H9 (cell line): ENCODE results near the gene ARHGAP26. TPM values are rescaled to one million over a fixed set of nuclear protein-coding genes. Genes with fewer than 3 reads are reported as not detected.

ENCODE experiments used
- DNase-seq: peaks from one replicate; pipeline ENCODE4 v3.0.0-alpha.2; 2017
- H2AFZ ChIP-seq: one replicate; pipeline ENCODE4 v1.6.1; 2013; ENCODE audit warnings: mild to moderate bottlenecking, low read length, control low read depth, moderate library complexity
- H2AK5ac ChIP-seq: 2 replicates; pipeline ENCODE4 v1.6.1; 2013; ENCODE audit warnings: low read length, control low read depth, mixed read lengths; ENCODE audit not compliant: insufficient read length
- H2BK120ac ChIP-seq: one replicate; pipeline ENCODE4 v1.6.1; 2013; ENCODE audit warnings: low read depth, mild to moderate bottlenecking, low read length, control low read depth, inconsistent platforms; ENCODE audit not compliant: poor library complexity, severe bottlenecking
- H2BK12ac ChIP-seq: 2 replicates; pipeline ENCODE4 v1.6.1; 2013; ENCODE audit warnings: low read length, control low read depth, mixed read lengths, low read depth; ENCODE audit not compliant: insufficient read length
- H2BK15ac ChIP-seq: 2 replicates; pipeline ENCODE4 v1.6.1; 2013; ENCODE audit warnings: low read depth, low read length, control low read depth
- H2BK20ac ChIP-seq: one replicate; pipeline ENCODE4 v1.6.1; 2013; ENCODE audit warnings: low read depth, mild to moderate bottlenecking, low read length, control low read depth, inconsistent platforms; ENCODE audit not compliant: poor library complexity, severe bottlenecking
- H2BK5ac ChIP-seq: 2 replicates; pipeline ENCODE4 v1.6.1; 2013; ENCODE audit warnings: low read length, control low read depth, mixed read lengths; ENCODE audit not compliant: insufficient read length
- H3K14ac ChIP-seq: 2 replicates; pipeline ENCODE4 v1.6.1; 2013; ENCODE audit warnings: low read length, control low read depth; ENCODE audit not compliant: insufficient read depth
- H3K18ac ChIP-seq: 2 replicates; pipeline ENCODE4 v1.6.1; 2013; ENCODE audit warnings: low read depth, mild to moderate bottlenecking, mixed read lengths, low read length, control low read depth; ENCODE audit not compliant: insufficient read length
- H3K23ac ChIP-seq: 2 replicates; pipeline ENCODE4 v1.6.1; 2013; ENCODE audit warnings: low read length, control low read depth, mixed read lengths, low read depth; ENCODE audit not compliant: insufficient read length
- H3K23me2 ChIP-seq: 2 replicates; pipeline ENCODE4 v1.6.1; 2013; ENCODE audit warnings: low read depth, mild to moderate bottlenecking, mixed read lengths, low read length, control low read depth; ENCODE audit not compliant: insufficient read length, poor library complexity, severe bottlenecking
- H3K27ac ChIP-seq: 2 replicates; pipeline ENCODE4 v1.5.1; 2013; ENCODE audit warnings: low read length, control low read depth, mixed read lengths, low read depth; ENCODE audit not compliant: insufficient read length
- H3K27me3 ChIP-seq: 2 replicates; pipeline ENCODE4 v1.6.1; 2013; ENCODE audit warnings: low read length, control low read depth, inconsistent platforms; ENCODE audit not compliant: insufficient read depth
- H3K4ac ChIP-seq: 2 replicates; pipeline ENCODE4 v1.6.1; 2013; ENCODE audit warnings: low read depth, mild to moderate bottlenecking, control low read depth, inconsistent platforms, low read length, moderate library complexity
- H3K4me1 ChIP-seq: 2 replicates; pipeline ENCODE4 v1.6.1; 2013; ENCODE audit warnings: low read length, control low read depth, inconsistent platforms; ENCODE audit not compliant: insufficient read depth
- H3K4me2 ChIP-seq: 2 replicates; pipeline ENCODE4 v1.6.1; 2013; ENCODE audit warnings: low read length, control low read depth, mixed read lengths; ENCODE audit not compliant: insufficient read length, insufficient read depth
- H3K56ac ChIP-seq: 2 replicates; pipeline ENCODE4 v1.6.1; 2013; ENCODE audit warnings: low read depth, mild to moderate bottlenecking, mixed read lengths, low read length, control low read depth; ENCODE audit not compliant: insufficient read length
- H3K79me1 ChIP-seq: 2 replicates; pipeline ENCODE4 v1.6.1; 2013; ENCODE audit warnings: low read depth, mild to moderate bottlenecking, moderate library complexity, low read length, control low read depth, inconsistent platforms; ENCODE audit not compliant: insufficient read depth, poor library complexity, severe bottlenecking
- H3K79me2 ChIP-seq: 2 replicates; pipeline ENCODE4 v1.6.1; 2013; ENCODE audit warnings: low read length, control low read depth, inconsistent platforms; ENCODE audit not compliant: insufficient read depth
- H3K9ac ChIP-seq: 2 replicates; pipeline ENCODE4 v1.6.1; 2013; ENCODE audit warnings: low read length, control low read depth, mixed read lengths; ENCODE audit not compliant: insufficient read length; ENCODE audit errors: extremely low read depth
- H3K9me3 ChIP-seq: one replicate; pipeline ENCODE4 v1.6.1; 2013; ENCODE audit warnings: low read depth, low read length, inconsistent platforms; ENCODE audit not compliant: control insufficient read depth
- H3T11ph ChIP-seq: one replicate; pipeline ENCODE4 v1.6.1; 2013; ENCODE audit warnings: mild to moderate bottlenecking, low read length, control low read depth, inconsistent platforms
- H4K20me1 ChIP-seq: one replicate; pipeline ENCODE4 v1.6.1; 2013; ENCODE audit not compliant: control insufficient read depth, insufficient read length, insufficient read depth
- H4K5ac ChIP-seq: 2 replicates; pipeline ENCODE4 v1.6.1; 2013; ENCODE audit warnings: low read depth, mild to moderate bottlenecking, mixed read lengths, low read length, control low read depth; ENCODE audit not compliant: insufficient read length
- H4K8ac ChIP-seq: replicated peaks from 2 replicates; pipeline ENCODE4 v1.6.1; 2013; ENCODE audit warnings: low read length, control low read depth, mixed read lengths, low read depth; ENCODE audit not compliant: insufficient read length
- H4K91ac ChIP-seq: 2 replicates; pipeline ENCODE4 v1.6.1; 2013; ENCODE audit warnings: low read depth, mild to moderate bottlenecking, moderate library complexity, mixed read lengths, low read length, control low read depth; ENCODE audit not compliant: insufficient read length
- H3K27ac Mint-ChIP-seq, 3 experiments: 2 replicates in 2 of 3; 3 replicates in 1 of 3; pipeline ENCODE4 v1.8.0; 2020 to 2021; ENCODE audit warnings: mixed read lengths in 3 of 3, mild to moderate bottlenecking in 1 of 3, moderate library complexity in 1 of 3
- H3K27me3 Mint-ChIP-seq: 2 replicates; pipeline ENCODE4 v1.8.0; 2021; ENCODE audit warnings: low read depth, mild to moderate bottlenecking, moderate library complexity, mixed read lengths
- H3K36me3 Mint-ChIP-seq, 3 experiments: 2 replicates in 2 of 3; 3 replicates in 1 of 3; pipeline ENCODE4 v1.8.0; 2020 to 2021; ENCODE audit warnings: low read depth in 3 of 3, mixed read lengths in 3 of 3; ENCODE audit not compliant: insufficient read depth in 1 of 3
- H3K4me1 Mint-ChIP-seq, 2 experiments: 2 replicates each; pipeline ENCODE4 v1.8.0; 2020; ENCODE audit warnings: mixed read lengths in 2 of 2
- H3K4me3 Mint-ChIP-seq, 2 experiments: 2 replicates in 1 of 2; 3 replicates in 1 of 2; pipeline ENCODE4 v1.8.0; 2020 to 2021; ENCODE audit warnings: mild to moderate bottlenecking in 2 of 2, mixed read lengths in 2 of 2, moderate library complexity in 1 of 2
- H3K9me3 Mint-ChIP-seq, 2 experiments: 2 replicates in 1 of 2; 3 replicates in 1 of 2; pipeline ENCODE4 v1.8.0; 2020; ENCODE audit warnings: mild to moderate bottlenecking in 2 of 2, mixed read lengths in 2 of 2, moderate library complexity in 1 of 2
- CTCF ChIP-seq: fragments of 200-600 bp; sonication (generic); conservative IDR thresholded peaks from 3 replicates; pipeline ENCODE4 v1.8.0; 2021; ENCODE audit warnings: antibody characterized with exemption, mild to moderate bottlenecking
- WGBS: extraction: QIAGEN DNeasy Blood & Tissue Kit; methylation state at CpG from one replicate; pipeline ENCODE4 v1.1.7; 2013; ENCODE audit warnings: missing lambda C conversion rate, low lambda C conversion rate, mixed read lengths; ENCODE audit not compliant: insufficient read length; ENCODE audit errors: extremely low coverage; 5-methylcytosine and 5-hydroxymethylcytosine counted together
- total RNA-seq: library from RNA; stranded (reverse); gene quantifications from 2 replicates; pipeline ENCODE4 v1.2.1, GENCODE V29; 2021

The ARHGAP26 gene
- total RNA-seq, 1 experiment from 2014 or later, result 13.8 TPM

- no peaks in the 10 kb centered on the region for H3K23me2 ChIP-seq
- H3K9ac ChIP-seq, result no peak overlapping the region
- no peaks in the 10 kb centered on the region for H3K27me3 ChIP-seq
- H3K27ac ChIP-seq, result no peak overlapping the region
- H2AFZ ChIP-seq, result no peak overlapping the region
- H4K5ac ChIP-seq, result no peak overlapping the region
- H3K9me3 ChIP-seq, result no peaks in the 10 kb centered on the region
- H2BK12ac ChIP-seq, result no peak overlapping the region
- H3K79me1 ChIP-seq, result no peaks in the 10 kb centered on the region
- H4K20me1 ChIP-seq, result no peaks in the 10 kb centered on the region
- peaks cover 17% of the 10 kb centered on the region in 2 experiments for H3K4me1 Mint-ChIP-seq
- no peak overlapping the region for H4K91ac ChIP-seq
- no peak overlapping the region for H3K4ac ChIP-seq
- H3K4me1 ChIP-seq, result no peaks in the 10 kb centered on the region
- no peak overlapping the region for H2AK5ac ChIP-seq
- no peak overlapping the region for H3T11ph ChIP-seq
- H3K4me2 ChIP-seq, result no peak overlapping the region
- no peaks in the 10 kb centered on the region; the same call in 1 of the 2 replicates for H3K27me3 Mint-ChIP-seq
- H3K79me2 ChIP-seq, result no peaks in the 10 kb centered on the region
- no peaks in the 10 kb centered on the region for H3K9me3 Mint-ChIP-seq
- H4K8ac ChIP-seq, result no peak overlapping the region
- H2BK120ac ChIP-seq, result no peak overlapping the region
- no peak overlapping the region for H3K27ac Mint-ChIP-seq
- TF ChIP-seq CTCF, result no peak
- H2BK15ac ChIP-seq, result no peak overlapping the region
- no peak overlapping the region for H3K56ac ChIP-seq
- H3K14ac ChIP-seq, result no peak overlapping the region
- H3K18ac ChIP-seq, result no peak overlapping the region
- H2BK20ac ChIP-seq, result no peak overlapping the region
- no peak overlapping the region for H2BK5ac ChIP-seq
- no CpG with 5 or more reads among the region's 4 CpGs for WGBS
- H3K23ac ChIP-seq, result no peak overlapping the region
- no peaks in the 10 kb centered on the region; a peak in 3 of 7 replicates for H3K36me3 Mint-ChIP-seq
- DNase-seq, result no peak
- no peak overlapping the region for H3K4me3 Mint-ChIP-seq
Observed at GRCh38 chr5:143218517-143219170, 448.5 kb downstream of the ARHGAP26 start.
